Fibroblast of the conjunctiva (primary cell): Measurements from ENCODE around the gene DSCAML1.

ENCODE experiments used
- DNase-seq: peaks from one replicate; pipeline ENCODE4 v3.0.0-alpha.2; 2010; ENCODE audit warnings: low read depth

DSCAML1 gene

GRCh38 chr11:117634756-117635603 is 162.0 kb downstream of the DSCAML1 start:
- no peak for DNase-seq

GRCh38 chr11:117633976-117634755 is 162.8 kb downstream of the DSCAML1 start:
- DNase-seq, result no peak

GRCh38 chr11:117633186-117633754 is 163.7 kb downstream of the DSCAML1 start:
- DNase-seq, result no peak

GRCh38 chr11:117632306-117632705 is 164.7 kb downstream of the DSCAML1 start:
- no peak for DNase-seq

GRCh38 chr11:117631336-117632140 is 165.5 kb downstream of the DSCAML1 start:
- no peak for DNase-seq

- no peak for DNase-seq
Observed at GRCh38 chr11:117629891-117630538, 167.0 kb downstream of the DSCAML1 start.

DNA sequence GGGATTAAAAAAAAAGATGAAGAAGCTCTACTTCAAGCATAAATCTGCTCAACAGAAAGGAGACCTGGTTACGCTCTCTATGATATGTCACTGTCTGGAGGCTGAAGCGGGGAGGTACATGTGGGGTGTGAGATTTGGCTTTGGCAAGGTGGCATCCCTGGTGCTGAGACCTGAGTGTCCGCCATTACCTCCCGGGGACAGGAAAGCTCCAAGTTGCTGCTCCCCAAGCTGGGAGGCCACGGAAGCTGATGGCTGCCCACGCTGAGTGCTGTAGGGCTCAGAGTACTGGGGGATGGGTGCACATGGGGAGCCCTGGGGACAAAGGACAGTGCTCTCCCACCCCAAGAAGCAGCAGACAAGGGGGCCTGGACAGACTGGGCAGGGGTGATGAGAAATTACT is 167.9 kb downstream of the DSCAML1 start:
- DNase-seq, result no peak

GRCh38 chr11:117627259-117627658 is 169.8 kb downstream of the DSCAML1 start:
- no peak for DNase-seq

GRCh38 chr11:117626576-117626975 is 170.4 kb downstream of the DSCAML1 start:
- no peak for DNase-seq

GRCh38 chr11:117625237-117625636 is 171.8 kb downstream of the DSCAML1 start:
- no peak for DNase-seq

DNA sequence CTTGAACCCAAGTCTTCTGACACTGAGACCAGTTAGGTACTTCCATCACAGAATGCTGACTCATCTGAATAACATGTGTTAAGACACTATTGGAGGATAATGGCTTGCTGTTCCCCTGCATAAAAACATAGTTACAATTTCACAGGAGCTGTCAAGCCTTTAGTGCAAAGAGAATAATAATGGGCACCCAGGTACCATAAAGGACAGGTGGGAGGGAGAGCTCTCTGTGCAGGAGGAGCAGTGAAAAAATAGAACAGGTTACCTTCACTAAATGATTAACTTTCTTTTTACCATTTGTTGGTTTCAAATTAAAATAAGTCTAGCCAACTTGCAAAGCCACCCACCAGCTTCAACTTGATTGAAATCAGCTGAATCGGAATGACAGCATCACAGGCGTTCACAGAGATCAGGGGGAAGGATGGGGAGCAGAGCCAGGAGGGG is 173.2 kb downstream of the DSCAML1 start:
- no peak for DNase-seq

- DNase-seq, result no peak
Observed at GRCh38 chr11:117621226-117621625, 175.8 kb downstream of the DSCAML1 start.

DNA sequence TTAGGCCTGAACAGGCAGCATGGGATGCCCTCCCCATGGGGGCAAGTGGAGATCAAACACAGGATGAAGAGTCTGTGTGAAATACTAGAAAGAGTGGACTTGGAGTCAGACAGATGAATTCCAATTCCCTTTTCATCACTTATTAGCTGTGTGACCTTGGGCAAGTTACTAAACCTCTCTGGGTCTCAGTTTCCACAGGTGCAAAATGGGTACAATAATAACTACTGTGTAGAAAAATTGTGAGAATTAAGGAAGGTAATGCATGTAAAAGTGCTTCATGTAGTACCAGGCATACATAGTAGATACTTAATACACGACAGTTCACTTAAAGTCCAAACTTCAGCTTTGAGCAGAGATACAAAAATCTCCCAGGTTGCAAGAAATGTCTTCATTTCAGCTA is 176.4 kb downstream of the DSCAML1 start:
- no peak for DNase-seq

DNA sequence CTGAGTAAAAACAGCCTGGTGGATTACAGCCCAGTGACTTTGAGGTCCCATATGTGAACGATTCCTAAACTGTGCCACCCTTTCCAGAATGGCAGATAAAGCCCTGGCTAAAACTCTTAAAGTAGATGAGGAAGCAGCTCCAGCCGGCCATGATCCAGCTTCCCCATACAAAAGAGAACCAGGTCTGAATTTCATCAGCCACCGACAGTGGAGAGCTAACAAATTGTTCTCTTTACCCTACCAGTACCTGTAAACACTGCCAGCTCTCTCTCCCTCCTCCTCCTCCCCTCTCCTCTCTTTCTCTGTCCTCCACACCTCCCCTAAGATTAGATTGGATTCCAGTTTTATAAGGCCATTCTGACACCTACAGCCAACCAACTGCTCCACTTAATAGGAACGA is 176.9 kb downstream of the DSCAML1 start:
- no peak for DNase-seq

DNA sequence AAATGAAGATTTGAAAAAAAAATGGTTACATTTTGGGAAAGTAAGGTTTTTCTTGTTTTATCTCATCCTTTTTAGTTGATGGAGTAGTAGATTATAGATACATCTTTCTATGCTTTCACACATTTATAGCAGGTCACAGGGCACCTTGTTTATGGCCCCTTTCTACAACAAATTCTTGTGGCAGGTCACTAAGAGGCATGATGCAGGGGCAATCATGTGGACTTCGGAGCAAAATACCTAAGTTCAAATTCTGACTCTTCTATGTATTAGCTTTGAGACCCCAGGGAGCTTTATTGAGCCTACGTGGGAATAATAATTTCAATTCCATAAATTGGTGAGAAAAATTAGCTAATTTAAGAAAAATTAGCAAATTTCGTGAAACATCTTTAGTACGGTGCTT is 177.4 kb downstream of the DSCAML1 start:
- DNase-seq, result no peak

GRCh38 chr11:117618982-117619355 is 178.0 kb downstream of the DSCAML1 start:
- no peak for DNase-seq

GRCh38 chr11:117618302-117618981 is 178.6 kb downstream of the DSCAML1 start:
- no peak for DNase-seq

DNA sequence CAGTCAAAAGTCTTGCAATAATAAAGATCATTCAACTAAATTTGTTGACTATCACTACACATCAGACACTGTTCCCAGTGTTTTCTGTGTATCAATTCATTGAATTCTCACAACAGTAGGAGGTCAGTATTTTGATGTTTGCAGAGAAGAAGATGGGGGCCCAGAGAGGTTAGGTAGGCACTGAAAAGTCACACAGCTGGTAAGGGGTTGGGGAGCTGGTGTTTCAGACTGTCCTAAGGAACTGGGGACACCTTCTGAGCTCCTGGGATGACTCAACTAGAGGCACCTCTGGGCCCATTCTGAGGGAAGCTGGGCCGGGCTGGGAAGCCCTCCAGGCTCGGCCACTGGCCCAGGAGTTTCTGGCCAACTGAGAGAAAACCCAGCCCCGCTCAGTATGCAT is 180.0 kb downstream of the DSCAML1 start:
- DNase-seq, result no peak

DNA sequence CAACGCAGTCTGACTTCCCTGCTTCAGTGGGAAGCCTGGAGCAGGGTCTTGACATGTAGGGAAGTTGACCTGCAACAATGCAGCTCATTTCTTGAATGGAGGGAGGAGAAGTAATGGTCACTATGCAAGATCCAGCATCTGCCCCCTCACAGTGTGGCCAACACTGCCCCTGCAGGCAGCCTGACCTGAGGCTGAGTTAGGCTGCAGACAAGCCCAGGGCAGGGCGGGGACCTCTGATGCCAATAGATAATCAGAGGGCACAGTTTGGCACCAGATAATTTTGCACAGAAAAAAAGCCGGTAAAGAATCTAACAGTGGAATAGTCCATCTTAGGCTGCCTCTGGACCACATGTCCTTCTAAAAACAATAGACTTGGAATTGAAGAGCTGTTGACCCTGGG is 182.3 kb downstream of the DSCAML1 start:
- no peak for DNase-seq

- DNase-seq, result no peak
Observed at GRCh38 chr11:117613521-117613920, 183.5 kb downstream of the DSCAML1 start.

GRCh38 chr11:117612177-117612576 is 184.8 kb downstream of the DSCAML1 start:
- DNase-seq, result no peak
